ENCODE data around the gene CNP. TPM values are rescaled to one million over a fixed set of nuclear protein-coding genes. Genes with fewer than 3 reads are reported as not detected.
"Not testable (repeated sequence)": the region's sequence is repeated elsewhere in the genome, so short reads cannot be mapped to it uniquely, and the experiment has no call there.

CNP gene
- total RNA-seq, 1 donor from 2014 or later: 54.0 TPM

DNA sequence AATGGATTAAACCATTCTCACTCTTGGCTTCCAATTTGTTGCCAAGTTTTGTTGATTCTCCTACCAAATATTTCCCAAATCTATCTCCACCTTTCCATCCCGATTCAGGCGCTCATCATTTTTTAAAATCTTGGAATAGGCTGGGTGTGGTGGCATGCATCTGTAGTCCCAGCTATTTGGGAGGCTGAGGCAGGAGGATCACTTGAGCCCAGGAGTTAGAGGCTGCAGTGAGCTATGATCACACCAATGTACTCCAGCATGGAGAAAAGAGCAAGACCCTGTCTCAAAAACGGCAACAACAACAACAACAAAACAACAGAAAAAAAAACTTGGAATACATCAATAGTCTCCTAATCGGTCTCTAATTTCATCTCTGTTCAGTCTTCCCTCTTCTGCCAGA, 52.4 kb downstream of the CNP start:
- no peak overlapping the region for H3K4me3 ChIP-seq
- no peak overlapping the region for H3K27ac ChIP-seq

DNA sequence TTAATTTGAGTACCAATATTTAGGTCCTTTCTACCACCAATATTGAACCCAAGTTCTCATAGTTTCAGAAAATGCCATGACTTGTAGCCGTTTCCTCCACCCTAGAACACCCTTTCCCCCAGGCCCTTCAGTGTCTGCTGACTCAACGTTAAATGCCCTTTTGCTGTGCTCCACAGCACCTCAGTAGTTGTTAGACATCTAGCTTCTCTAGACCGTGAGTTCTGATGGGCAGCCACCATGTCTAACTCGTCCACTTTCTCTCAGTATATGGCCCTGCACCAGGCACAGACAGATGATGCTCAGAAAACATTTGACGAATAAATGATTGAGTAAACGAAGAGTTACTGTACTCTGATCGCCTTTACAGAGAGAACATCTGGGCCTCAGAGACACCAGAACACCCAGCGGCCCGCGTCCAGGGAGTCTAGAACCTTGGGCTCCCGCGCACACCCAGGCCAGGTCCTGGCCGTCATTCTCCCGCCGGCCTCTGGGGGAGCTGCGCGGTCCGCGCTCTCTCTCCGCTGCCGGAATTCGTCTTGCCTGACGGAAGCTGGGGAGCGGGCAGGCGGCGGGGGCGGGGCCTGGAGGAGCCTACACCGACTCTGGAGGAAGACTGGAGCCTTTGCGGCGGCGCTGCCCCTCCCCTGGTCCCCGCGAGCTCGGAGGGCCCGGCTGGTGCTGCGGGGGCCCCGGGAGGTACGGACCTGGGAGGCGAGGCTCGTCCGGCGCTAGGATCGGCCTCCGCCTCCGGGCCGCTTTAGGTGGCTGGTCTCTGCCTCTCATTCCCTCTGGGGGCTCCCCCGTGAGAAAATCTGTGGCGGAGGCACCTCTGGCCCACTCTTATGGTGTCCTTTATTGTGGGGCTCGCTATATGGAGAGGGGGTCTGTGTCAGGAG, 53.2 kb downstream of the CNP start, which contains the start of gene NKIRAS2:
TSS of gene NKIRAS2 (plus strand) at position 582 of the 896 bp plus-strand sequence. CDS start 1,488 bp downstream, outside the sequence.
- TF ChIP-seq POLR2AphosphoS5 (IDR thresholded peaks at IDR 0.05; ENCODE audit: insufficient read depth in 1 of 2, low read depth in 1 of 2) (peak; percentile 79 to 96), POLR2A (IDR thresholded peaks at IDR 0.05) (peak in 1 of 2 donors; percentile 30)
- TF ChIP-seq, protein P1, sequence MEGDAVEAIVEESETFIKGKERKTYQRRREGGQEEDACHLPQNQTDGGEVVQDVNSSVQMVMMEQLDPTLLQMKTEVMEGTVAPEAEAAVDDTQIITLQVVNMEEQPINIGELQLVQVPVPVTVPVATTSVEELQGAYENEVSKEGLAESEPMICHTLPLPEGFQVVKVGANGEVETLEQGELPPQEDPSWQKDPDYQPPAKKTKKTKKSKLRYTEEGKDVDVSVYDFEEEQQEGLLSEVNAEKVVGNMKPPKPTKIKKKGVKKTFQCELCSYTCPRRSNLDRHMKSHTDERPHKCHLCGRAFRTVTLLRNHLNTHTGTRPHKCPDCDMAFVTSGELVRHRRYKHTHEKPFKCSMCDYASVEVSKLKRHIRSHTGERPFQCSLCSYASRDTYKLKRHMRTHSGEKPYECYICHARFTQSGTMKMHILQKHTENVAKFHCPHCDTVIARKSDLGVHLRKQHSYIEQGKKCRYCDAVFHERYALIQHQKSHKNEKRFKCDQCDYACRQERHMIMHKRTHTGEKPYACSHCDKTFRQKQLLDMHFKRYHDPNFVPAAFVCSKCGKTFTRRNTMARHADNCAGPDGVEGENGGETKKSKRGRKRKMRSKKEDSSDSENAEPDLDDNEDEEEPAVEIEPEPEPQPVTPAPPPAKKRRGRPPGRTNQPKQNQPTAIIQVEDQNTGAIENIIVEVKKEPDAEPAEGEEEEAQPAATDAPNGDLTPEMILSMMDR (IDR thresholded peaks at IDR 0.05): peak; percentile 79 to 95 (median 83)
- peaks cover 43% of the 10 kb centered on the region for H3K4me1 ChIP-seq
- peaks cover 0 to 17% of the 10 kb centered on the region in 2 donors for H3K36me3 ChIP-seq
- H3K27ac ChIP-seq: peak within 1 kb of the TSS; percentile 91
- H3K4me3 ChIP-seq: peak within 1 kb of the TSS; percentile 74 to 89
- DNase-seq (ENCODE audit: extremely low spot score in 2 of 2): peak in 1 of 2 donors; percentile 91
- intact Hi-C loops (cut with DNase I): loop anchor here (5.0 kb wide), 1 partner anchor 52 kb away; the partner anchor contains the start of gene CNP
- no peaks in the 10 kb centered on the region for H3K27me3 ChIP-seq
- H3K9me3 ChIP-seq: no peaks in the 10 kb centered on the region

More for the DNA sequence above, 52.4 kb downstream of the CNP start:
- DNase-seq (ENCODE audit: extremely low spot score in 2 of 2): no peak
- intact Hi-C loops (cut with DNase I): loop anchor here (5.0 kb wide), 1 partner anchor 52 kb away; the partner anchor contains the start of gene CNP
- no peaks in the 10 kb centered on the region for H3K9me3 ChIP-seq
- H3K27me3 ChIP-seq: no peaks in the 10 kb centered on the region
- peaks cover 45% of the 10 kb centered on the region for H3K4me1 ChIP-seq
- TF ChIP-seq, protein P1 (IDR thresholded peaks at IDR 0.05): no peak
- no peak for TF ChIP-seq POLR2AphosphoS5 (IDR thresholded peaks at IDR 0.05; ENCODE audit: insufficient read depth in 1 of 2, low read depth in 1 of 2)
- TF ChIP-seq POLR2A (IDR thresholded peaks at IDR 0.05): no peak
- H3K36me3 ChIP-seq: peaks cover 0 to 17% of the 10 kb centered on the region in 2 donors

DNA sequence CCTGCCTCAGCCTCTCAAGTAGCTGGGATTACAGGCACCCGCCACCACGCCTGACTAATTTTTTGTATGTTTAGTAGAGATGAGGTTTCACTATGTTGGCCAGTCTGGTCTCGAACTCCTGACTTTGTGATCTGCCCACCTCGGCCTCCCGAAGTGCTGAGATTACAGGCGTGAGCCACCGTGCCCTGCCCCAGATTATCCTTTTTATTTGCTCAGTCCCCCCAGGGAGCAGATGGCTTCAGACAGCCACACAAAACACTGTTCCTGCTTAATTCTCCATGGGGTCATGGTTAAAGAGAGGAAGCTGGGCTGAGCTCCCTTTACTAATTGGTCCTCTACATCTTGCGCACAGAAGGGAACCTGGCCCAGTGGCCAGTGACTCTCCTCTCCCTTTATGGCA, 54.2 kb downstream of the CNP start:
- H3K36me3 ChIP-seq: peaks cover 0 to 17% of the 10 kb centered on the region in 2 donors
- H3K27ac ChIP-seq; intact Hi-C loops (cut with DNase I); DNase-seq (ENCODE audit: extremely low spot score in 2 of 2); H3K27me3 ChIP-seq; H3K9me3 ChIP-seq: not testable (repeated sequence)
- H3K4me1 ChIP-seq: peaks cover 40% of the 10 kb centered on the region
- peak overlapping the region; percentile 74 to 89 for H3K4me3 ChIP-seq

DNA sequence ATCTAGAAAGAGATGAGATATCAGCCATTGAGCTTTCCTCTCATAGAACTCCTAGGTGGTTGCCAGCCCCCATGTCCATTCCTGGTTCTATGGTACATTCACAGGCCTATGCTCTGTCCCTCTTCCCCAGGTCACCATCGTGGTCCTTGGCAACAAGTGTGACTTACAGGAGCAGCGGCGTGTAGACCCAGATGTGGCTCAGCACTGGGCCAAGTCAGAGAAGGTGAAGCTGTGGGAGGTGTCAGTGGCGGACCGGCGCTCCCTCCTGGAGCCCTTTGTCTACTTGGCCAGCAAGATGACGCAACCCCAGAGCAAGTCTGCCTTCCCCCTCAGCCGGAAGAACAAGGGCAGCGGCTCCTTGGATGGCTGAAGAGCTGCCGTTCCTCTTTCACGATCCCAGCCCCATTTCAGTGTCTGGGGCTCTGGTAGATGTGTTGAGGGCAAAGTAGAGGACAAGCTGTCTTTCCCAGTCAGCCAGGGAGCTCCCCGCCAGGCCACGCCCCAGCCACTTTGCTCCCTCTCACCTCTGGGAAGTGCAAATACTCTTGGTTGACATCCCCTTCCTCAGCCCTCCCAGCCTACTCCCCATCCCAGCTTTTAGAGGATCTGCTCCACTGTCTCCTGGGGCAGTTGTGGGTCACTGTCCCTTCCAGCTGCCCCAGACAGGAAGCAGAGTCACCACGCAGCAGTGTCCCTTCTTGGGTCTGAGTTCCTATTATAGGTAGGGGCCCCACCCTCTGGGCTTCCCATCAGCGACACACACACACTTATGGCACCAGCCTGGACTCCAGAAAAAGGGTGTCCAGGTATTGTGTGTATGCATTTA, 57.1 kb downstream of the CNP start:
- no peak for DNase-seq (ENCODE audit: extremely low spot score in 2 of 2)
- intact Hi-C loops (cut with DNase I): loop anchor here (2.0 kb wide), 1 partner anchor 93 kb away; no protein-coding TSS in a partner anchor
- Histone ChIP-seq H3K36me3 (peaks cover 0 to 17% of the 10 kb centered on the region in 2 donors), H3K27me3 (no peaks in the 10 kb centered on the region), H3K4me1 (peaks cover 26% of the 10 kb centered on the region), H3K9me3 (no peaks in the 10 kb centered on the region), H3K27ac (peak overlapping the region; percentile 17), H3K4me3 (no peak overlapping the region)
- TF ChIP-seq, protein P1 (IDR thresholded peaks at IDR 0.05): no peak
- no peak for TF ChIP-seq POLR2AphosphoS5 (IDR thresholded peaks at IDR 0.05; ENCODE audit: insufficient read depth in 1 of 2, low read depth in 1 of 2)
- TF ChIP-seq POLR2A (IDR thresholded peaks at IDR 0.05): no peak

DNA sequence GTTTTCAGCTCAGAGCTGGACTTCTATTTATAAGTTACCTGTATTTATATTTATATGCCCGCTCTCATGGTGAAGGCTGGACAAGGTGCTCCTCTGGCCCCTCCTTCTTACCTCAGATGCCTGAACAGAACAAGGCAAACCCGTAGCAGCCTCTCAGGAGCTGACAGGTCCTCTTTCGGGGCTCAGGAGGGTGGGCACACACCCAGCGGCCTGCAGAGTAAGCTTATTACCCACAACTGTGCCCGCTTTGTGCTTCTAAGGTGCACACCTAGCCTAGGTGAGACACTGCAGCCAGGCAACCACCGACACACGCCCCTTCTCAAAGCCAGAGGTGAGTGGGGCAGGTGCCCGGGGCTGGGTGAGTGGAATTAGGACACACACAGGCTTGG, 58.6 kb downstream of the CNP start:
- Histone ChIP-seq H3K27me3 (no peaks in the 10 kb centered on the region), H3K4me1 (peaks cover 26% of the 10 kb centered on the region), H3K4me3 (no peak overlapping the region), H3K9me3 (no peaks in the 10 kb centered on the region), H3K36me3 (peaks cover 0 to 17% of the 10 kb centered on the region in 2 donors), H3K27ac (peak overlapping the region; percentile 17)
- intact Hi-C loops (cut with DNase I): loop anchor here (2.0 kb wide), 1 partner anchor 92 kb away; no protein-coding TSS in a partner anchor
- no peak for DNase-seq (ENCODE audit: extremely low spot score in 2 of 2)
- TF ChIP-seq POLR2AphosphoS5 (IDR thresholded peaks at IDR 0.05; ENCODE audit: insufficient read depth in 1 of 2, low read depth in 1 of 2) (no peak), POLR2A (IDR thresholded peaks at IDR 0.05) (no peak)
- TF ChIP-seq, protein P1 (IDR thresholded peaks at IDR 0.05): no peak

Data from vagina (tissue), 2 donors.